WTC11 (cell line): ENCODE measurements around the gene TCF20. TPM values are rescaled to one million over a fixed set of nuclear protein-coding genes. Genes with fewer than 3 reads are reported as not detected.

Experiments
- ATAC-seq: fragments of 200-7000 bp; cut with Tn5 transposase; 2 replicates; pipeline ENCODE4 v1.10.0; 2021; ENCODE audit warnings: mild to moderate bottlenecking, moderate library complexity
- CTCF ChIA-PET: fragments of 300-600 bp; sonication (Branson Sonifier 250); formaldehyde crosslinking; loops from one replicate; lab custom pipeline; 2021; ENCODE audit warnings: antibody characterized with exemption; lab: Charles Lee
- POLR2A ChIA-PET: fragments of 350-600 bp; sonication (Branson Sonifier 250); formaldehyde crosslinking; loops from one replicate; lab custom pipeline; 2021; ENCODE audit warnings: antibody characterized with exemption; lab: Charles Lee
- DNase-seq: peaks from one replicate; pipeline ENCODE4 v3.0.0; 2021; ENCODE audit warnings: low spot score
- H3K27ac Mint-ChIP-seq: 2 replicates; pipeline ENCODE4 v1.8.0; 2021; ENCODE audit warnings: mixed read lengths
- H3K27me3 Mint-ChIP-seq: 2 replicates; pipeline ENCODE4 v1.8.0; 2021; ENCODE audit warnings: low read depth, mild to moderate bottlenecking, moderate library complexity, mixed read lengths
- H3K36me3 Mint-ChIP-seq: 2 replicates; pipeline ENCODE4 v1.8.0; 2021; ENCODE audit warnings: mixed read lengths
- H3K4me1 Mint-ChIP-seq: 2 replicates; pipeline ENCODE4 v1.8.0; 2022; ENCODE audit warnings: mixed read lengths
- H3K4me3 Mint-ChIP-seq: 2 replicates; pipeline ENCODE4 v1.8.0; 2021; ENCODE audit warnings: mild to moderate bottlenecking, moderate library complexity, mixed read lengths
- H3K9me3 Mint-ChIP-seq: 2 replicates; pipeline ENCODE4 v1.8.0; 2021; ENCODE audit warnings: mixed read lengths
- AFF4 ChIP-seq: sonication (generic); formaldehyde crosslinking; IDR thresholded peaks from 2 replicates; pipeline ENCODE4 v1.8.1; 2023; ENCODE audit warnings: mild to moderate bottlenecking, missing genetic modification reagents, borderline replicate concordance
- ARID4B ChIP-seq: sonication (generic); formaldehyde crosslinking; IDR thresholded peaks from 2 replicates; pipeline ENCODE4 v1.8.0; 2023; ENCODE audit warnings: missing genetic modification reagents, mild to moderate bottlenecking, borderline replicate concordance
- ELF4 ChIP-seq: sonication (generic); formaldehyde crosslinking; IDR thresholded peaks from 2 replicates; pipeline ENCODE4 v1.8.1; 2022; ENCODE audit warnings: low read depth, mild to moderate bottlenecking, moderate library complexity, missing genetic modification reagents
- MXD4 ChIP-seq: fragments of 250-450 bp; sonication (Bioruptor Pico); IDR thresholded peaks from 2 replicates; pipeline ENCODE4 v1.8.0; 2021; ENCODE audit warnings: mild to moderate bottlenecking, moderate library complexity, borderline replicate concordance
- SMAD3 ChIP-seq: sonication (generic); formaldehyde crosslinking; IDR thresholded peaks from 2 replicates; pipeline ENCODE4 v1.8.0; 2022; ENCODE audit warnings: missing genetic modification reagents, mild to moderate bottlenecking, borderline replicate concordance
- USF1 ChIP-seq: sonication (generic); formaldehyde crosslinking; IDR thresholded peaks from 2 replicates; pipeline ENCODE4 v1.8.0; 2022; ENCODE audit warnings: mild to moderate bottlenecking, missing genetic modification reagents
- ZBTB43 ChIP-seq: sonication (generic); formaldehyde crosslinking; IDR thresholded peaks from 2 replicates; pipeline ENCODE4 v1.8.1; 2023; ENCODE audit warnings: mild to moderate bottlenecking, missing genetic modification reagents
- ZNF138 ChIP-seq: sonication (generic); formaldehyde crosslinking; conservative IDR thresholded peaks from 2 replicates; pipeline ENCODE4 v1.8.1; 2022; ENCODE audit warnings: mild to moderate bottlenecking, moderate library complexity, missing genetic modification reagents
- ZNF263 ChIP-seq: sonication (generic); formaldehyde crosslinking; IDR thresholded peaks from 2 replicates; pipeline ENCODE4 v1.8.1; 2022; ENCODE audit warnings: low read depth, mild to moderate bottlenecking, moderate library complexity, missing genetic modification reagents
- ZNF281 ChIP-seq: sonication (generic); formaldehyde crosslinking; IDR thresholded peaks from 2 replicates; pipeline ENCODE4 v1.8.0; 2023; ENCODE audit warnings: mild to moderate bottlenecking, missing genetic modification reagents
- ZNF532 ChIP-seq: fragments of 250-450 bp; sonication (Bioruptor Pico); IDR thresholded peaks from 2 replicates; pipeline ENCODE4 v1.9.0; 2021; ENCODE audit warnings: mild to moderate bottlenecking, borderline replicate concordance
- total RNA-seq: library from RNA; stranded (reverse); gene quantifications from 3 replicates; pipeline ENCODE4 v1.2.3, GENCODE V29; 2021

TCF20 gene
- total RNA-seq, 1 experiment from 2014 or later: 77.0 TPM

GRCh38 chr22:42231929-42232328, 38.5 kb downstream of the TCF20 start (continued):
- TF ChIP-seq ZNF532 (no peak), MXD4 (CRISPR knock-in tag) (no peak), ELF4 (no peak)
- TF ChIP-seq, all 79 proteins: peak for 0

GRCh38 chr22:42229455-42230149, 40.9 kb downstream of the TCF20 start:
- H3K36me3 Mint-ChIP-seq: peaks cover 4% of the 10 kb centered on the region; the same call in 1 of the 2 replicates
- no peak for DNase-seq
- no peak overlapping the region for H3K4me3 Mint-ChIP-seq
- ChIA-PET POLR2A (no interaction called here), CTCF (interaction anchor here (1.2 to 1.3 kb wide), 2 partner anchors 60 to 176 kb away, joined by 3 to 4 read pairs; no protein-coding TSS in a partner anchor)
- H3K27me3 Mint-ChIP-seq: no peaks in the 10 kb centered on the region
- no peak for ATAC-seq
- peaks cover 4% of the 10 kb centered on the region for H3K9me3 Mint-ChIP-seq
- TF ChIP-seq ELF4 (no peak), AFF4 (CRISPR knock-in tag) (no peak), USF1 (no peak), ZNF281 (CRISPR knock-in tag) (no peak)
- H3K27ac Mint-ChIP-seq: no peak overlapping the region
- H3K4me1 Mint-ChIP-seq: peaks cover 20% of the 10 kb centered on the region

GRCh38 chr22:42228483-42228882, 42.0 kb downstream of the TCF20 start:
- CTCF ChIA-PET: no interaction called here
- DNase-seq: no peak
- POLR2A ChIA-PET: no interaction called here
- no peak for ATAC-seq
- Mint-ChIP-seq H3K36me3 (peaks cover 4% of the 10 kb centered on the region; the same call in 1 of the 2 replicates), H3K4me3 (no peak overlapping the region), H3K9me3 (peaks cover 4% of the 10 kb centered on the region), H3K4me1 (peaks cover 12% of the 10 kb centered on the region), H3K27ac (peak overlapping the region; percentile 16; the same call in 1 of the 2 replicates), H3K27me3 (no peaks in the 10 kb centered on the region)
- TF ChIP-seq ZBTB43 (CRISPR knock-in tag): no peak
- TF ChIP-seq ELF4: no peak
- no peak for TF ChIP-seq ZNF138
- no peak for TF ChIP-seq SMAD3
- TF ChIP-seq ZNF263 (CRISPR knock-in tag): no peak
- TF ChIP-seq ARID4B (CRISPR knock-in tag): no peak
